WTC11 (cell line): ENCODE data around the gene AMOTL1. TPM values are rescaled to one million over a fixed set of nuclear protein-coding genes. Genes with fewer than 3 reads are reported as not detected.

ENCODE experiments used
- ATAC-seq: fragments of 200-7000 bp; cut with Tn5 transposase; 2 replicates; pipeline ENCODE4 v1.10.0; 2021; ENCODE audit warnings: mild to moderate bottlenecking, moderate library complexity
- CTCF ChIA-PET: fragments of 300-600 bp; sonication (Branson Sonifier 250); formaldehyde crosslinking; loops from one replicate; lab custom pipeline; 2021; ENCODE audit warnings: antibody characterized with exemption; lab: Charles Lee
- POLR2A ChIA-PET: fragments of 350-600 bp; sonication (Branson Sonifier 250); formaldehyde crosslinking; loops from one replicate; lab custom pipeline; 2021; ENCODE audit warnings: antibody characterized with exemption; lab: Charles Lee
- DNase-seq: peaks from one replicate; pipeline ENCODE4 v3.0.0; 2021; ENCODE audit warnings: low spot score
- H3K27ac Mint-ChIP-seq: 2 replicates; pipeline ENCODE4 v1.8.0; 2021; ENCODE audit warnings: mixed read lengths
- H3K27me3 Mint-ChIP-seq: 2 replicates; pipeline ENCODE4 v1.8.0; 2021; ENCODE audit warnings: low read depth, mild to moderate bottlenecking, moderate library complexity, mixed read lengths
- H3K36me3 Mint-ChIP-seq: 2 replicates; pipeline ENCODE4 v1.8.0; 2021; ENCODE audit warnings: mixed read lengths
- H3K4me1 Mint-ChIP-seq: 2 replicates; pipeline ENCODE4 v1.8.0; 2022; ENCODE audit warnings: mixed read lengths
- H3K4me3 Mint-ChIP-seq: 2 replicates; pipeline ENCODE4 v1.8.0; 2021; ENCODE audit warnings: mild to moderate bottlenecking, moderate library complexity, mixed read lengths
- H3K9me3 Mint-ChIP-seq: 2 replicates; pipeline ENCODE4 v1.8.0; 2021; ENCODE audit warnings: mixed read lengths
- ATF1 ChIP-seq: sonication (generic); formaldehyde crosslinking; IDR thresholded peaks from 2 replicates; pipeline ENCODE4 v1.8.1; 2023; ENCODE audit warnings: mild to moderate bottlenecking, moderate library complexity, missing genetic modification reagents
- CREM ChIP-seq: sonication (generic); formaldehyde crosslinking; IDR thresholded peaks from 2 replicates; pipeline ENCODE4 v1.8.1; 2022; ENCODE audit warnings: mild to moderate bottlenecking, missing genetic modification reagents, moderate library complexity
- CTCF ChIP-seq: fragments of 200-600 bp; IDR thresholded peaks from 2 replicates; pipeline ENCODE4 v1.8.0; 2022; ENCODE audit warnings: antibody characterized with exemption
- FOXK1 ChIP-seq: sonication (generic); formaldehyde crosslinking; IDR thresholded peaks from 2 replicates; pipeline ENCODE4 v1.8.0; 2022; ENCODE audit warnings: mild to moderate bottlenecking, moderate library complexity, missing genetic modification reagents
- GRHL2 ChIP-seq: fragments of 250-450 bp; sonication (Bioruptor Pico); IDR thresholded peaks from 2 replicates; pipeline ENCODE4 v1.8.0; 2022; ENCODE audit warnings: mild to moderate bottlenecking, moderate library complexity; ENCODE audit not compliant: insufficient replicate concordance, severe bottlenecking
- NR1H2 ChIP-seq: sonication (generic); formaldehyde crosslinking; IDR thresholded peaks from 2 replicates; pipeline ENCODE4 v1.9.0; 2021; ENCODE audit warnings: mild to moderate bottlenecking, moderate library complexity, missing genetic modification reagents
- NR3C1 ChIP-seq: sonication (generic); formaldehyde crosslinking; conservative IDR thresholded peaks from 2 replicates; pipeline ENCODE4 v1.8.1; 2023; ENCODE audit warnings: low read depth, mild to moderate bottlenecking, missing genetic modification reagents
- RORB ChIP-seq: fragments of 250-450 bp; sonication (Bioruptor Pico); IDR thresholded peaks from 2 replicates; pipeline ENCODE4 v1.9.0; 2021; ENCODE audit warnings: mild to moderate bottlenecking
- SOX15 ChIP-seq: fragments of 250-450 bp; sonication (Bioruptor Pico); IDR thresholded peaks from 2 replicates; pipeline ENCODE4 v1.9.0; 2021; ENCODE audit warnings: mild to moderate bottlenecking
- TCF7 ChIP-seq: sonication (generic); formaldehyde crosslinking; IDR thresholded peaks from 2 replicates; pipeline ENCODE4 v1.8.0; 2022; ENCODE audit warnings: mild to moderate bottlenecking, low read depth, missing genetic modification reagents, moderate library complexity
- ZNF138 ChIP-seq: sonication (generic); formaldehyde crosslinking; conservative IDR thresholded peaks from 2 replicates; pipeline ENCODE4 v1.8.1; 2022; ENCODE audit warnings: mild to moderate bottlenecking, moderate library complexity, missing genetic modification reagents
- ZNF219 ChIP-seq: sonication (generic); formaldehyde crosslinking; IDR thresholded peaks from 2 replicates; pipeline ENCODE4 v1.8.0; 2023; ENCODE audit warnings: missing genetic modification reagents, mild to moderate bottlenecking, borderline replicate concordance
- ZSCAN18 ChIP-seq: fragments of 250-450 bp; sonication (Bioruptor Pico); IDR thresholded peaks from 2 replicates; pipeline ENCODE4 v2.1.2; 2022; ENCODE audit warnings: mild to moderate bottlenecking, moderate library complexity
- total RNA-seq: library from RNA; stranded (reverse); gene quantifications from 3 replicates; pipeline ENCODE4 v1.2.3, GENCODE V29; 2021
- TF ChIP-seq, protein P1 (sequence below): sonication (generic); formaldehyde crosslinking; IDR thresholded peaks from 2 replicates; pipeline ENCODE4 v1.8.0; 2022; ENCODE audit warnings: mild to moderate bottlenecking, missing genetic modification reagents
- TF ChIP-seq, protein P2 (sequence below): sonication (generic); formaldehyde crosslinking; IDR thresholded peaks from 2 replicates; pipeline ENCODE4 v1.8.1; 2022; ENCODE audit warnings: missing genetic modification reagents, borderline replicate concordance
- TF ChIP-seq, protein P3 (sequence below): fragments of 250-450 bp; sonication (Bioruptor Pico); IDR thresholded peaks from 2 replicates; pipeline ENCODE4 v1.9.0; 2021; ENCODE audit warnings: mild to moderate bottlenecking

Gene AMOTL1
- total RNA-seq, 1 experiment from 2014 or later: 39.8 TPM

DNA sequence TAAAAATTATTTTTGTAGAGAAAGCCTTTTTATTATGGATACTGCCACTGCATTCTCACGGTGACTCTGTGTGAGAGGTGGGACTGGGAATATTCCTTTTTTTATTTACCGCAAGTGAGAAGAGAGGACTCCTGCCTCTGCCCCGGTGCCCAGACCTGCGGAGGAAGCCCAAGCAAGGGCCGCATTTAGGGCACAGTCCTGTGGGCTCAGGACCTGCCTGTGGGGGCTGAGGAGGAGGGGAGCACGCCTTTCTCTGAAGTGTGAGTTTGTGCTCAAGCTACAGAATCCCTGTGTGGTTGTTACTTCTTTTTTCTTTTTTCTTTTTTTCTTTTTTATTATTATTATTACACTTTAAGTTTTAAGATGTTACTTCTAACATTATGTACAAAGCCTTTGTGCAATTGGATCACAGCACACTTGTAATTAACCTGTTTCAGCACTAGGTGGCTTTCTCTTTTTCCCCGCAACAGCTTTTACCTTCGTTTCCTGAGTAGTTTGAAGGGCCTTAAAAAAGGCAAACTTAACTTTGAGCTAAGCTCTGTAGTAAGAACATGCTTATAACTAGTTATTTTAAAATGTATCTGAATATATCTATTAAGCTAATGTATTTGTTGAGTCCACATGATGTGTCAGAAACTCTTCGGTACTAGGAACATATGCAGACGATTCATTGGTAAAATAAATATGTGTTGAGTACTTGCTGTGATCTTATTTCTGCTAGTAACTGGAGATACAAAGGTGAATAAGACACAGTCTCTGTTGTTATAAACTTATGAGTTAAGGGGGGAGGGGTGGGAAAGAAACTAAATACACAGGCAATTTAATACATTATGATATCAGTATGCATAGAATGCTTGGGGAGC is 18.3 kb downstream of the AMOTL1 start:
- Mint-ChIP-seq H3K27me3 (no peaks in the 10 kb centered on the region), H3K27ac (no peak overlapping the region), H3K4me1 (peaks cover 63% of the 10 kb centered on the region), H3K4me3 (no peak overlapping the region), H3K36me3 (no peaks in the 10 kb centered on the region), H3K9me3 (no peaks in the 10 kb centered on the region)
- ATAC-seq: peak; percentile 84
- TF ChIP-seq ZNF219 (CRISPR knock-in tag) (no peak), CTCF (peak; percentile 66), RORB (no peak), ZSCAN18 (CRISPR knock-in tag) (no peak)
- TF ChIP-seq, protein P1, sequence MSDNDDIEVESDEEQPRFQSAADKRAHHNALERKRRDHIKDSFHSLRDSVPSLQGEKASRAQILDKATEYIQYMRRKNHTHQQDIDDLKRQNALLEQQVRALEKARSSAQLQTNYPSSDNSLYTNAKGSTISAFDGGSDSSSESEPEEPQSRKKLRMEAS (CRISPR knock-in tag): no peak
- CTCF ChIA-PET: interaction anchor here (0.6 to 2.7 kb wide), 17 partner anchors 8 to 932 kb away, joined by 3 to 12 read pairs (median 4); partner anchors contain the start of genes AMOTL1 and SESN3
- POLR2A ChIA-PET: no interaction called here
- peak; percentile 51 for DNase-seq

- H3K4me3 Mint-ChIP-seq: no peak overlapping the region
- no peak for DNase-seq
- POLR2A ChIA-PET: no interaction called here
- TF ChIP-seq NR1H2 (CRISPR knock-in tag): no peak
- TF ChIP-seq, protein P2, sequence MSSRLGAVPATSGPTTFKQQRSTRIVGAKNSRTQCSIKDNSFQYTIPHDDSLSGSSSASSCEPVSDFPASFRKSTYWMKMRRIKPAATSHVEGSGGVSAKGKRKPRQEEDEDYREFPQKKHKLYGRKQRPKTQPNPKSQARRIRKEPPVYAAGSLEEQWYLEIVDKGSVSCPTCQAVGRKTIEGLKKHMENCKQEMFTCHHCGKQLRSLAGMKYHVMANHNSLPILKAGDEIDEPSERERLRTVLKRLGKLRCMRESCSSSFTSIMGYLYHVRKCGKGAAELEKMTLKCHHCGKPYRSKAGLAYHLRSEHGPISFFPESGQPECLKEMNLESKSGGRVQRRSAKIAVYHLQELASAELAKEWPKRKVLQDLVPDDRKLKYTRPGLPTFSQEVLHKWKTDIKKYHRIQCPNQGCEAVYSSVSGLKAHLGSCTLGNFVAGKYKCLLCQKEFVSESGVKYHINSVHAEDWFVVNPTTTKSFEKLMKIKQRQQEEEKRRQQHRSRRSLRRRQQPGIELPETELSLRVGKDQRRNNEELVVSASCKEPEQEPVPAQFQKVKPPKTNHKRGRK (CRISPR knock-in tag): no peak
- TF ChIP-seq ATF1 (CRISPR knock-in tag): no peak
- TF ChIP-seq CTCF: no peak
- TF ChIP-seq FOXK1 (CRISPR knock-in tag): no peak
- TF ChIP-seq, all 79 proteins: peak for 0
- Mint-ChIP-seq H3K27ac (no peak overlapping the region), H3K4me1 (peaks cover 52% of the 10 kb centered on the region), H3K27me3 (no peaks in the 10 kb centered on the region), H3K9me3 (peaks cover 5% of the 10 kb centered on the region), H3K36me3 (peaks cover 5% of the 10 kb centered on the region; the same call in 1 of the 2 replicates)
- CTCF ChIA-PET: interaction anchor here (2.2 kb wide), 1 partner anchor 110 kb away, joined by 4 read pairs; no protein-coding TSS in a partner anchor
- ATAC-seq: no peak
Observed at GRCh38 chr11:94787801-94788200, 19.6 kb downstream of the AMOTL1 start.

- no peaks in the 10 kb centered on the region for H3K27me3 Mint-ChIP-seq
- POLR2A ChIA-PET: no interaction called here
- 0 out of 2 replicates have a peak overlapping the region, but pooled peaks have one; percentile 4 for H3K27ac Mint-ChIP-seq
- H3K36me3 Mint-ChIP-seq: peaks cover 5% of the 10 kb centered on the region; the same call in 1 of the 2 replicates
- peaks cover 5% of the 10 kb centered on the region for H3K9me3 Mint-ChIP-seq
- ATAC-seq (no peak), DNase-seq (no peak)
- peaks cover 47% of the 10 kb centered on the region for H3K4me1 Mint-ChIP-seq
- no peak overlapping the region for H3K4me3 Mint-ChIP-seq
- CTCF ChIA-PET: interaction anchor here (1.2 to 2.2 kb wide), 2 partner anchors 47 to 109 kb away, joined by 3 to 4 read pairs; no protein-coding TSS in a partner anchor
- TF ChIP-seq, protein P3, sequence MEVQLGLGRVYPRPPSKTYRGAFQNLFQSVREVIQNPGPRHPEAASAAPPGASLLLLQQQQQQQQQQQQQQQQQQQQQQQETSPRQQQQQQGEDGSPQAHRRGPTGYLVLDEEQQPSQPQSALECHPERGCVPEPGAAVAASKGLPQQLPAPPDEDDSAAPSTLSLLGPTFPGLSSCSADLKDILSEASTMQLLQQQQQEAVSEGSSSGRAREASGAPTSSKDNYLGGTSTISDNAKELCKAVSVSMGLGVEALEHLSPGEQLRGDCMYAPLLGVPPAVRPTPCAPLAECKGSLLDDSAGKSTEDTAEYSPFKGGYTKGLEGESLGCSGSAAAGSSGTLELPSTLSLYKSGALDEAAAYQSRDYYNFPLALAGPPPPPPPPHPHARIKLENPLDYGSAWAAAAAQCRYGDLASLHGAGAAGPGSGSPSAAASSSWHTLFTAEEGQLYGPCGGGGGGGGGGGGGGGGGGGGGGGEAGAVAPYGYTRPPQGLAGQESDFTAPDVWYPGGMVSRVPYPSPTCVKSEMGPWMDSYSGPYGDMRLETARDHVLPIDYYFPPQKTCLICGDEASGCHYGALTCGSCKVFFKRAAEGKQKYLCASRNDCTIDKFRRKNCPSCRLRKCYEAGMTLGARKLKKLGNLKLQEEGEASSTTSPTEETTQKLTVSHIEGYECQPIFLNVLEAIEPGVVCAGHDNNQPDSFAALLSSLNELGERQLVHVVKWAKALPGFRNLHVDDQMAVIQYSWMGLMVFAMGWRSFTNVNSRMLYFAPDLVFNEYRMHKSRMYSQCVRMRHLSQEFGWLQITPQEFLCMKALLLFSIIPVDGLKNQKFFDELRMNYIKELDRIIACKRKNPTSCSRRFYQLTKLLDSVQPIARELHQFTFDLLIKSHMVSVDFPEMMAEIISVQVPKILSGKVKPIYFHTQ (CRISPR knock-in tag): no peak
- TF ChIP-seq GRHL2 (CRISPR knock-in tag) (no peak), ZNF138 (CRISPR knock-in tag) (no peak), SOX15 (CRISPR knock-in tag) (no peak), TCF7 (CRISPR knock-in tag) (no peak), CTCF (no peak), NR3C1 (CRISPR knock-in tag) (no peak), CREM (CRISPR knock-in tag) (no peak)
Observed at GRCh38 chr11:94788396-94788795, 20.2 kb downstream of the AMOTL1 start.
